Ishikawa (cell line): ENCODE data around the gene KCNIP4.

Experiments used
- CEBPB ChIP-seq: IDR thresholded peaks from 2 replicates; pipeline ENCODE4 v1.6.1; 2012
- EGR1 ChIP-seq: IDR thresholded peaks from 2 replicates; pipeline ENCODE4 v1.6.1; 2012
- EP300 ChIP-seq: IDR thresholded peaks from 2 replicates; pipeline ENCODE4 v1.6.1; 2012; ENCODE audit warnings: borderline replicate concordance
- RAD21 ChIP-seq: IDR thresholded peaks from 2 replicates; pipeline ENCODE4 v1.6.1; 2012; ENCODE audit warnings: low read depth
- TAF1 ChIP-seq: IDR thresholded peaks from 2 replicates; pipeline ENCODE4 v1.6.1; 2012; ENCODE audit warnings: low read depth, mild to moderate bottlenecking
- TEAD4 ChIP-seq: IDR thresholded peaks from 2 replicates; pipeline ENCODE4 v1.6.1; 2012
- USF1 ChIP-seq: IDR thresholded peaks from 2 replicates; pipeline ENCODE4 v1.6.1; 2012
- YY1 ChIP-seq: IDR thresholded peaks from 2 replicates; pipeline ENCODE4 v1.6.1; 2012; ENCODE audit warnings: low read depth
- ZBTB7A ChIP-seq: IDR thresholded peaks from 2 replicates; pipeline ENCODE4 v1.6.1; 2012; ENCODE audit warnings: low read depth
- TF ChIP-seq, protein P1 (sequence below): IDR thresholded peaks from 2 replicates; pipeline ENCODE4 v1.6.1; 2012; ENCODE audit warnings: low read depth, mild to moderate bottlenecking
- TF ChIP-seq, protein P2 (sequence below): IDR thresholded peaks from 2 replicates; pipeline ENCODE4 v1.6.1; 2012

GRCh38 chr4:21569638-21570037 lies 378.9 kb downstream of the KCNIP4 start:
- TF ChIP-seq, protein P1, sequence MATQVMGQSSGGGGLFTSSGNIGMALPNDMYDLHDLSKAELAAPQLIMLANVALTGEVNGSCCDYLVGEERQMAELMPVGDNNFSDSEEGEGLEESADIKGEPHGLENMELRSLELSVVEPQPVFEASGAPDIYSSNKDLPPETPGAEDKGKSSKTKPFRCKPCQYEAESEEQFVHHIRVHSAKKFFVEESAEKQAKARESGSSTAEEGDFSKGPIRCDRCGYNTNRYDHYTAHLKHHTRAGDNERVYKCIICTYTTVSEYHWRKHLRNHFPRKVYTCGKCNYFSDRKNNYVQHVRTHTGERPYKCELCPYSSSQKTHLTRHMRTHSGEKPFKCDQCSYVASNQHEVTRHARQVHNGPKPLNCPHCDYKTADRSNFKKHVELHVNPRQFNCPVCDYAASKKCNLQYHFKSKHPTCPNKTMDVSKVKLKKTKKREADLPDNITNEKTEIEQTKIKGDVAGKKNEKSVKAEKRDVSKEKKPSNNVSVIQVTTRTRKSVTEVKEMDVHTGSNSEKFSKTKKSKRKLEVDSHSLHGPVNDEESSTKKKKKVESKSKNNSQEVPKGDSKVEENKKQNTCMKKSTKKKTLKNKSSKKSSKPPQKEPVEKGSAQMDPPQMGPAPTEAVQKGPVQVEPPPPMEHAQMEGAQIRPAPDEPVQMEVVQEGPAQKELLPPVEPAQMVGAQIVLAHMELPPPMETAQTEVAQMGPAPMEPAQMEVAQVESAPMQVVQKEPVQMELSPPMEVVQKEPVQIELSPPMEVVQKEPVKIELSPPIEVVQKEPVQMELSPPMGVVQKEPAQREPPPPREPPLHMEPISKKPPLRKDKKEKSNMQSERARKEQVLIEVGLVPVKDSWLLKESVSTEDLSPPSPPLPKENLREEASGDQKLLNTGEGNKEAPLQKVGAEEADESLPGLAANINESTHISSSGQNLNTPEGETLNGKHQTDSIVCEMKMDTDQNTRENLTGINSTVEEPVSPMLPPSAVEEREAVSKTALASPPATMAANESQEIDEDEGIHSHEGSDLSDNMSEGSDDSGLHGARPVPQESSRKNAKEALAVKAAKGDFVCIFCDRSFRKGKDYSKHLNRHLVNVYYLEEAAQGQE = no peak
- TF ChIP-seq TAF1 (no peak), EGR1 (no peak), CEBPB (no peak), RAD21 (no peak), EP300 (no peak), YY1 (no peak), ZBTB7A (no peak), TEAD4 (no peak), USF1 (no peak)
- TF ChIP-seq, protein P2, sequence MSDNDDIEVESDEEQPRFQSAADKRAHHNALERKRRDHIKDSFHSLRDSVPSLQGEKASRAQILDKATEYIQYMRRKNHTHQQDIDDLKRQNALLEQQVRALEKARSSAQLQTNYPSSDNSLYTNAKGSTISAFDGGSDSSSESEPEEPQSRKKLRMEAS = no peak
